SK-N-SH (cell line): Measurements from ENCODE around the gene STRN3. TPM values are rescaled to one million over a fixed set of nuclear protein-coding genes. Genes with fewer than 3 reads are reported as not detected.

Experiments used
- CTCF ChIA-PET: fragments of 300-600, 350-600 bp; formaldehyde crosslinking; extraction: SDS; loops from one replicate; lab custom pipeline; 2021; lab: Yijun Ruan, JAX
- POLR2A ChIA-PET: fragments of 350-600 bp; sonication (Branson Sonifier 250); formaldehyde crosslinking; extraction: SDS; loops from one replicate; lab custom pipeline; 2020; ENCODE audit warnings: antibody characterized with exemption, inconsistent platforms; lab: Yijun Ruan, JAX
- DNase-seq: peaks from one replicate; pipeline ENCODE4 v3.0.0; 2012
- H2AFZ ChIP-seq: fragments of 200-600 bp; sonication (generic); 2 replicates; pipeline ENCODE4 v1.8.1; 2016; ENCODE audit warnings: antibody characterized with exemption, mild to moderate bottlenecking, low read depth
- H3F3A ChIP-seq: fragments of 200-600 bp; sonication (generic); replicated peaks from 2 replicates; pipeline ENCODE3; 2016; ENCODE audit warnings: antibody characterized with exemption, mild to moderate bottlenecking; ENCODE audit not compliant: insufficient read depth
- H3K27ac ChIP-seq, 2 experiments: fragments of 200-500 bp in 1 of 2; fragments of 200-600 bp in 1 of 2; sonication (Bioruptor generic) in 1 of 2; sonication (generic), shearing (Covaris generic) in 1 of 2; 2 replicates each; pipeline versions ENCODE4 v1.5.1 to v1.6.1; 2014 to 2016; ENCODE audit warnings: low read depth in 2 of 2, inconsistent platforms in 1 of 2, low read length in 1 of 2, mild to moderate bottlenecking in 1 of 2, mixed read lengths in 1 of 2
- H3K27me3 ChIP-seq: fragments of 200-600 bp; sonication (generic), shearing (Covaris generic); 2 replicates; pipeline ENCODE4 v1.6.1; 2016; ENCODE audit warnings: mixed run types; ENCODE audit not compliant: insufficient read depth
- H3K36me3 ChIP-seq, 2 experiments: fragments of 200-500 bp in 1 of 2; fragments of 200-600 bp in 1 of 2; sonication (Bioruptor generic) in 1 of 2; sonication (generic) in 1 of 2; replicated peaks in 1 of 2; 2 replicates each; pipeline versions ENCODE3 to v1.5.1; 2014 to 2016; ENCODE audit warnings: low read length in 1 of 2, mild to moderate bottlenecking in 1 of 2; ENCODE audit not compliant: insufficient read depth in 2 of 2, control insufficient read depth in 1 of 2
- H3K4me1 ChIP-seq, 2 experiments: fragments of 200-500 bp in 1 of 2; fragments of 200-600 bp in 1 of 2; sonication (Bioruptor generic) in 1 of 2; sonication (generic), shearing (Covaris generic) in 1 of 2; 2 replicates each; pipeline versions ENCODE4 v1.5.1 to v1.6.1; 2014 to 2016; ENCODE audit warnings: low read depth in 1 of 2, low read length in 1 of 2, mixed run types in 1 of 2; ENCODE audit not compliant: insufficient read depth in 2 of 2, control insufficient read depth in 1 of 2
- H3K4me2 ChIP-seq: fragments of 200-600 bp; sonication (generic), shearing (Covaris generic); 2 replicates; pipeline ENCODE4 v1.6.1; 2017; ENCODE audit warnings: mixed run types
- H3K4me3 ChIP-seq, 2 experiments: fragments of 200-500 bp in 1 of 2; fragments of 200-600 bp in 1 of 2; sonication (Bioruptor generic) in 1 of 2; sonication (generic), shearing (Covaris generic) in 1 of 2; 2 replicates each; pipeline versions ENCODE4 v1.5.1 to v1.8.1; 2014 to 2016; ENCODE audit warnings: low read depth in 2 of 2, inconsistent platforms in 1 of 2, low read length in 1 of 2, mild to moderate bottlenecking in 1 of 2, mixed read lengths in 1 of 2, moderate library complexity in 1 of 2
- H3K79me2 ChIP-seq: fragments of 200-600 bp; sonication (generic); 2 replicates; pipeline ENCODE4 v1.8.1; 2017; ENCODE audit warnings: mild to moderate bottlenecking; ENCODE audit not compliant: insufficient read depth
- H3K9ac ChIP-seq: fragments of 200-600 bp; sonication (generic); 2 replicates; pipeline ENCODE4 v1.6.1; 2017; ENCODE audit warnings: mixed run types
- H3K9me2 ChIP-seq: fragments of 200-600 bp; sonication (generic); 2 replicates; pipeline ENCODE4 v1.6.1; 2017; ENCODE audit warnings: mixed run types
- H3K9me3 ChIP-seq: fragments of 200-600 bp; sonication (generic); 2 replicates; pipeline ENCODE4 v1.6.1; 2017; ENCODE audit warnings: mixed run types, mild to moderate bottlenecking, moderate library complexity
- H4K20me1 ChIP-seq: fragments of 200-600 bp; sonication (generic); 2 replicates; pipeline ENCODE4 v1.6.1; 2017; ENCODE audit warnings: mild to moderate bottlenecking, mixed run types; ENCODE audit not compliant: insufficient read depth
- CTCF ChIP-seq: fragments of 200-600 bp; sonication (generic); IDR thresholded peaks from 2 replicates; pipeline ENCODE4 v1.6.1; 2017; ENCODE audit warnings: antibody characterized with exemption, mild to moderate bottlenecking, moderate library complexity
- JUND ChIP-seq: IDR thresholded peaks from 2 replicates; pipeline ENCODE4 v1.4.0; 2012
- NFIC ChIP-seq: IDR thresholded peaks from 2 replicates; pipeline ENCODE4 v1.4.0; 2012; ENCODE audit warnings: borderline replicate concordance
- PBX3 ChIP-seq: IDR thresholded peaks from 2 replicates; pipeline ENCODE4; 2012
- POLR2AphosphoS5 ChIP-seq: IDR thresholded peaks from 2 replicates; pipeline ENCODE4 v1.6.1; 2012; ENCODE audit warnings: low read depth, low read length
- SMC3 ChIP-seq: IDR thresholded peaks from 2 replicates; pipeline ENCODE4 v1.6.1; 2012; ENCODE audit warnings: low read depth, low read length, improper control_type of control experiment
- TEAD4 ChIP-seq: IDR thresholded peaks from 2 replicates; pipeline ENCODE4 v1.4.0; 2012; ENCODE audit warnings: mild to moderate bottlenecking, borderline replicate concordance; ENCODE audit not compliant: insufficient read depth
- USF1 ChIP-seq: IDR thresholded peaks from 2 replicates; pipeline ENCODE4 v1.4.0; 2012; ENCODE audit warnings: low read depth, borderline replicate concordance
- YY1 ChIP-seq: IDR thresholded peaks from 2 replicates; pipeline ENCODE4 v1.4.0; 2012; ENCODE audit warnings: low read depth, mild to moderate bottlenecking
- WGBS: methylation state at CpG from one replicate; pipeline ENCODE4 v1.1.6; 2017; ENCODE audit warnings: low lambda C conversion rate; 5-methylcytosine and 5-hydroxymethylcytosine counted together
- polyA plus RNA-seq, 3 experiments: library from polyadenylated mRNA; depleted of rRNA; stranded (reverse); fragments of >200 nt; gene quantifications; 2 replicates each; pipeline ENCODE4 v1.2.3, GENCODE V29; 2012
- TF ChIP-seq, protein P1 (sequence below): fragments of 150-350 bp; IDR thresholded peaks from 2 replicates; pipeline ENCODE4 v1.6.1; 2017; ENCODE audit warnings: antibody characterized with exemption, low read length, low read depth, borderline replicate concordance

STRN3 gene
- polyA plus RNA-seq, 1 of the 3 experiments (the other 2 are of a cell fraction): 7.2 TPM

DNA sequence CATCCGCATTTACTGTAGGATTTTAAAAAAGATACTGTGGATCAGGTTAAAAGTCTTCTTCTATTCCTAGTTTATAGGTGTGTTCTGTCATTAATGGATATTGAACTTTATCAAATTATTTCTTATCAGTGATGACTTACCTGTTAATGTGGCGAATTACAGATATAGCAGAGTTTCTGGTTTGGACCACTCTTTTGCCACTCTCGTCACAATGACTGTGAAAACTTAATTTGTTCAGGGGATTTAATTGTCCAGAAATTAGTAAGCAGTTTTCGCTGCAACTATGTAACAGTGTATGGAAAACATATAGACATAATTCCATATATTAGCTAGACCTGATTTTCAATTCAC is 137.0 kb downstream of the STRN3 start:
- POLR2A ChIA-PET: no interaction called here
- Histone ChIP-seq H3K27me3 (no peaks in the 10 kb centered on the region), H3F3A (peaks cover 4% of the 10 kb centered on the region)

More for the DNA sequence above, 137.0 kb downstream of the STRN3 start:
- CTCF ChIA-PET: no interaction called here
- H3K4me3 ChIP-seq: no peak overlapping the region
- no peak for TF ChIP-seq TEAD4
- no peak for TF ChIP-seq JUND
- TF ChIP-seq, protein P1, sequence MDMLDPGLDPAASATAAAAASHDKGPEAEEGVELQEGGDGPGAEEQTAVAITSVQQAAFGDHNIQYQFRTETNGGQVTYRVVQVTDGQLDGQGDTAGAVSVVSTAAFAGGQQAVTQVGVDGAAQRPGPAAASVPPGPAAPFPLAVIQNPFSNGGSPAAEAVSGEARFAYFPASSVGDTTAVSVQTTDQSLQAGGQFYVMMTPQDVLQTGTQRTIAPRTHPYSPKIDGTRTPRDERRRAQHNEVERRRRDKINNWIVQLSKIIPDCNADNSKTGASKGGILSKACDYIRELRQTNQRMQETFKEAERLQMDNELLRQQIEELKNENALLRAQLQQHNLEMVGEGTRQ: no peak
- TF ChIP-seq POLR2AphosphoS5: no peak
- TF ChIP-seq SMC3: no peak
- TF ChIP-seq CTCF: no peak
- no peak for TF ChIP-seq NFIC
- no peak for TF ChIP-seq YY1
- TF ChIP-seq USF1: no peak
- TF ChIP-seq PBX3: no peak
- TF ChIP-seq, all 33 proteins: peak for 0
- no peak for DNase-seq
- Histone ChIP-seq H3K9me3 (no peaks in the 10 kb centered on the region), H3K4me2 (no peak overlapping the region), H3K36me3 (peaks cover 11 to 23% of the 10 kb centered on the region in 2 experiments), H3K79me2 (no peaks in the 10 kb centered on the region), H4K20me1 (no peaks in the 10 kb centered on the region), H3K27ac (no peak overlapping the region; a peak in 1 of 4 replicates), H3K9me2 (no peaks in the 10 kb centered on the region), H2AFZ (no peak overlapping the region), H3K9ac (no peak overlapping the region), H3K4me1 (no peaks in the 10 kb centered on the region)
- 71% methylated on average over 4 of the region's 4 CpGs for WGBS
